Measurements from ENCODE around the gene CD160. TPM values are rescaled to one million over a fixed set of nuclear protein-coding genes. Genes with fewer than 3 reads are reported as not detected.

The CD160 gene
- total RNA-seq, 1 experiment from 2014 or later, result not detected

DNA sequence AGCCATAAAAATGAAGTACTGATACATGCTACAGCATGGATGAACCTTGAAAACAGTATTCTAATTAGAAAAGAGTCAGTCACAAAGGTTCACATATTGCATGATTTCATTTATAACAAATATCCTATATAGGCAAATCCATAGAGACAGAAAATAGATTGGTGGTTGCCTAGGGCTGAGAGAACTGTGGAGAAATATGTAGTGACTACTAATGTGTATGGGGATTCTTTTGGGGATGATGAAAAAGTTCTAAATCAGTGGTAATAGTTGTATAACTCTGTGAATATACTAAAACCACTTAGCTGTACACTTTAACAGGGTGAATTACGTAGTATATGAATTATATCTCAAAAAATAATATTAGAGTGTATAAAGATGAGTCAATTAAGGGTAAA is 58.8 kb downstream of the CD160 start:
- no CpG with 5 or more reads among the region's 1 CpG for WGBS (ENCODE audit: extremely low coverage, insufficient read length, low lambda C conversion rate)

More for the DNA sequence above, 58.8 kb downstream of the CD160 start:
- Histone ChIP-seq H2BK12ac (ENCODE audit: insufficient read length, low read depth, low read length) (no peak overlapping the region), H3K14ac (ENCODE audit: insufficient read depth, low read length) (no peak overlapping the region), H3T11ph (ENCODE audit: low read length) (no peak overlapping the region), H3K56ac (ENCODE audit: insufficient read length, low read depth, low read length) (no peak overlapping the region), H3K23ac (ENCODE audit: insufficient read length, low read depth, low read length) (no peak overlapping the region), H4K8ac (replicated peaks; ENCODE audit: insufficient read length, low read depth, low read length) (no peak overlapping the region), H3K27me3 (ENCODE audit: insufficient read depth, low read length) (no peaks in the 10 kb centered on the region), H3K9ac (ENCODE audit: extremely low read depth, insufficient read length, low read length) (no peak overlapping the region), H3K18ac (ENCODE audit: insufficient read length, low read depth, low read length) (no peak overlapping the region), H2BK120ac (ENCODE audit: low read depth, low read length, poor library complexity, severe bottlenecking) (no peak overlapping the region), H2BK15ac (ENCODE audit: low read depth, low read length) (no peak overlapping the region), H3K4me1 (ENCODE audit: insufficient read depth, low read length) (no peaks in the 10 kb centered on the region), H3K23me2 (ENCODE audit: insufficient read length, low read depth, low read length, poor library complexity, severe bottlenecking) (no peaks in the 10 kb centered on the region), H3K27ac (ENCODE audit: insufficient read length, low read depth, low read length) (no peak overlapping the region), H4K20me1 (ENCODE audit: control insufficient read depth, insufficient read depth, insufficient read length) (no peaks in the 10 kb centered on the region), H2AFZ (ENCODE audit: low read length) (no peak overlapping the region), H3K79me1 (ENCODE audit: insufficient read depth, low read depth, low read length, poor library complexity, severe bottlenecking) (no peaks in the 10 kb centered on the region), H2BK5ac (ENCODE audit: insufficient read length, low read length) (no peak overlapping the region), H3K4me2 (ENCODE audit: insufficient read depth, insufficient read length, low read length) (no peak overlapping the region), H3K4ac (ENCODE audit: low read depth, low read length) (no peak overlapping the region), H2BK20ac (ENCODE audit: low read depth, low read length, poor library complexity, severe bottlenecking) (no peak overlapping the region), H3K9me3 (ENCODE audit: control insufficient read depth, low read depth, low read length) (no peaks in the 10 kb centered on the region), H3K79me2 (ENCODE audit: insufficient read depth, low read length) (no peaks in the 10 kb centered on the region), H4K91ac (ENCODE audit: insufficient read length, low read depth, low read length) (no peak overlapping the region), H2AK5ac (ENCODE audit: insufficient read length, low read length) (no peak overlapping the region), H4K5ac (ENCODE audit: insufficient read length, low read depth, low read length) (no peak overlapping the region)
- TF ChIP-seq, protein P1, sequence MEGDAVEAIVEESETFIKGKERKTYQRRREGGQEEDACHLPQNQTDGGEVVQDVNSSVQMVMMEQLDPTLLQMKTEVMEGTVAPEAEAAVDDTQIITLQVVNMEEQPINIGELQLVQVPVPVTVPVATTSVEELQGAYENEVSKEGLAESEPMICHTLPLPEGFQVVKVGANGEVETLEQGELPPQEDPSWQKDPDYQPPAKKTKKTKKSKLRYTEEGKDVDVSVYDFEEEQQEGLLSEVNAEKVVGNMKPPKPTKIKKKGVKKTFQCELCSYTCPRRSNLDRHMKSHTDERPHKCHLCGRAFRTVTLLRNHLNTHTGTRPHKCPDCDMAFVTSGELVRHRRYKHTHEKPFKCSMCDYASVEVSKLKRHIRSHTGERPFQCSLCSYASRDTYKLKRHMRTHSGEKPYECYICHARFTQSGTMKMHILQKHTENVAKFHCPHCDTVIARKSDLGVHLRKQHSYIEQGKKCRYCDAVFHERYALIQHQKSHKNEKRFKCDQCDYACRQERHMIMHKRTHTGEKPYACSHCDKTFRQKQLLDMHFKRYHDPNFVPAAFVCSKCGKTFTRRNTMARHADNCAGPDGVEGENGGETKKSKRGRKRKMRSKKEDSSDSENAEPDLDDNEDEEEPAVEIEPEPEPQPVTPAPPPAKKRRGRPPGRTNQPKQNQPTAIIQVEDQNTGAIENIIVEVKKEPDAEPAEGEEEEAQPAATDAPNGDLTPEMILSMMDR (conservative IDR thresholded peaks at IDR 0.05), result no peak
- DNase-seq, result no peak
- Mint-ChIP-seq H3K27me3 (ENCODE audit: low read depth) (no peaks in the 10 kb centered on the region), H3K9me3 (no peaks in the 10 kb centered on the region), H3K27ac (no peak overlapping the region), H3K4me3 (no peak overlapping the region), H3K4me1 (no peaks in the 10 kb centered on the region), H3K36me3 (ENCODE audit: insufficient read depth in 1 of 3, low read depth in 3 of 3) (peaks cover 0 to 7% (median 5%) of the 10 kb centered on the region in 3 experiments; a peak in 2 of 7 replicates)
